ENCODE results near the gene MX2.
A peak's percentile ranks its signal among the peaks of the same experiment; 100 is the strongest.
"Not testable (repeated sequence)": the region's sequence is repeated elsewhere in the genome, so short reads cannot be mapped to it uniquely, and the experiment has no call there.

MX2 gene

GRCh38 chr21:41361786-41362604, at the start of gene MX2:
TSS of gene MX2 (plus strand) at chr21:41362027. CDS start at chr21:41376907, 14,880 bp downstream.
- peak in 1 of 2 experiments; percentile 21 for DNase-seq

GRCh38 chr21:41313285-41314164, 48.3 kb upstream of the MX2 start:
- not testable (repeated sequence) for DNase-seq

GRCh38 chr21:41315726-41316125, 46.1 kb upstream of the MX2 start:
- DNase-seq, result no peak

GRCh38 chr21:41316200-41317062, 45.4 kb upstream of the MX2 start, which contains the start of gene FAM3B:
TSS of gene FAM3B (plus strand) at chr21:41316801. CDS start at chr21:41316880, 79 bp downstream.
- no peak for DNase-seq

GRCh38 chr21:41317063-41317392, 44.8 kb upstream of the MX2 start:
- no peak for DNase-seq

GRCh38 chr21:41317458-41317857, 44.4 kb upstream of the MX2 start:
- DNase-seq, result no peak

- DNase-seq, result no peak
Observed at GRCh38 chr21:41318218-41318617, 43.6 kb upstream of the MX2 start.

- DNase-seq, result no peak
Observed at GRCh38 chr21:41319273-41319672, 42.6 kb upstream of the MX2 start.

- DNase-seq, result peak; percentile 15 to 64
Observed at GRCh38 chr21:41321211-41321907, 40.5 kb upstream of the MX2 start.

GRCh38 chr21:41321908-41322495, 39.8 kb upstream of the MX2 start:
- no peak for DNase-seq

- no peak for DNase-seq
Observed at GRCh38 chr21:41322496-41323382, 39.1 kb upstream of the MX2 start.

- DNase-seq, result no peak
Observed at GRCh38 chr21:41325138-41325912, 36.5 kb upstream of the MX2 start.

GRCh38 chr21:41326414-41327080, 35.3 kb upstream of the MX2 start:
- DNase-seq, result no peak

- DNase-seq, result no peak
Observed at GRCh38 chr21:41327753-41328152, 34.1 kb upstream of the MX2 start.

GRCh38 chr21:41328660-41329607, 32.9 kb upstream of the MX2 start:
- no peak for DNase-seq

GRCh38 chr21:41333752-41334151, 28.1 kb upstream of the MX2 start:
- DNase-seq, result no peak

- no peak for DNase-seq
Observed at GRCh38 chr21:41337515-41337914, 24.3 kb upstream of the MX2 start.

- DNase-seq, result no peak
Observed at GRCh38 chr21:41338455-41338854, 23.4 kb upstream of the MX2 start.
